Glutamatergic neuron (in vitro differentiated cells): Measurements from ENCODE around the gene LAT. TPM values are rescaled to one million over a fixed set of nuclear protein-coding genes. Genes with fewer than 3 reads are reported as not detected.

Source experiments
- DNase-seq: peaks from one replicate; pipeline ENCODE4 v3.0.0; 2022
- H3K27ac Mint-ChIP-seq: one replicate; pipeline ENCODE4 v1.8.0; 2020; ENCODE audit warnings: mild to moderate bottlenecking, mixed read lengths, inconsistent platforms; ENCODE audit not compliant: unreplicated experiment
- H3K27me3 Mint-ChIP-seq: one replicate; pipeline ENCODE4 v1.8.0; 2020; ENCODE audit warnings: mild to moderate bottlenecking, moderate library complexity, mixed read lengths, inconsistent platforms; ENCODE audit not compliant: unreplicated experiment
- H3K36me3 Mint-ChIP-seq: one replicate; pipeline ENCODE4 v1.8.0; 2020; ENCODE audit warnings: mild to moderate bottlenecking, mixed read lengths, inconsistent platforms; ENCODE audit not compliant: unreplicated experiment
- H3K4me1 Mint-ChIP-seq: one replicate; pipeline ENCODE4 v1.8.0; 2020; ENCODE audit warnings: mild to moderate bottlenecking, low read depth, mixed read lengths, inconsistent platforms; ENCODE audit not compliant: unreplicated experiment
- H3K4me3 Mint-ChIP-seq: one replicate; pipeline ENCODE4 v1.8.0; 2020; ENCODE audit warnings: mild to moderate bottlenecking, mixed read lengths, inconsistent platforms; ENCODE audit not compliant: unreplicated experiment
- H3K9me3 Mint-ChIP-seq: one replicate; pipeline ENCODE4 v1.8.0; 2020; ENCODE audit warnings: mild to moderate bottlenecking, moderate library complexity, mixed read lengths, inconsistent platforms; ENCODE audit not compliant: unreplicated experiment
- total RNA-seq: library from RNA; stranded (reverse); fragmentation: NEBNext Ultra II Directional; extraction: Animal tissue kit (Norgen Biotek cat#: 25700); gene quantifications from one replicate; pipeline ENCODE4 v1.2.1, GENCODE V29; 2021; ENCODE audit not compliant: unreplicated experiment
- TF ChIP-seq, protein P1 (sequence below): fragments of 200-600 bp; sonication (generic); IDR thresholded peaks from one replicate; pipeline ENCODE4 v1.5.0; 2021; ENCODE audit not compliant: partially characterized antibody, unreplicated experiment

The LAT gene
- total RNA-seq, 1 donor from 2014 or later = 8.3 TPM

GRCh38 chr16:29030086-29030840, 45.4 kb downstream of the LAT start:
- H3K9me3 Mint-ChIP-seq = no peaks in the 10 kb centered on the region
- H3K4me1 Mint-ChIP-seq = peaks cover 5% of the 10 kb centered on the region
- DNase-seq = no peak
- H3K36me3 Mint-ChIP-seq = no peaks in the 10 kb centered on the region
- peaks cover 2% of the 10 kb centered on the region for H3K27me3 Mint-ChIP-seq
- TF ChIP-seq, protein P1, sequence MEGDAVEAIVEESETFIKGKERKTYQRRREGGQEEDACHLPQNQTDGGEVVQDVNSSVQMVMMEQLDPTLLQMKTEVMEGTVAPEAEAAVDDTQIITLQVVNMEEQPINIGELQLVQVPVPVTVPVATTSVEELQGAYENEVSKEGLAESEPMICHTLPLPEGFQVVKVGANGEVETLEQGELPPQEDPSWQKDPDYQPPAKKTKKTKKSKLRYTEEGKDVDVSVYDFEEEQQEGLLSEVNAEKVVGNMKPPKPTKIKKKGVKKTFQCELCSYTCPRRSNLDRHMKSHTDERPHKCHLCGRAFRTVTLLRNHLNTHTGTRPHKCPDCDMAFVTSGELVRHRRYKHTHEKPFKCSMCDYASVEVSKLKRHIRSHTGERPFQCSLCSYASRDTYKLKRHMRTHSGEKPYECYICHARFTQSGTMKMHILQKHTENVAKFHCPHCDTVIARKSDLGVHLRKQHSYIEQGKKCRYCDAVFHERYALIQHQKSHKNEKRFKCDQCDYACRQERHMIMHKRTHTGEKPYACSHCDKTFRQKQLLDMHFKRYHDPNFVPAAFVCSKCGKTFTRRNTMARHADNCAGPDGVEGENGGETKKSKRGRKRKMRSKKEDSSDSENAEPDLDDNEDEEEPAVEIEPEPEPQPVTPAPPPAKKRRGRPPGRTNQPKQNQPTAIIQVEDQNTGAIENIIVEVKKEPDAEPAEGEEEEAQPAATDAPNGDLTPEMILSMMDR = no peak
- no peak overlapping the region for H3K4me3 Mint-ChIP-seq
- no peak overlapping the region for H3K27ac Mint-ChIP-seq

Other genes with a start within 250 kb of the LAT start
- gene NPIPB9, start 233.3 kb upstream of the LAT start, total RNA-seq = 3.0 TPM
- 261 TPM for gene ATXN2L, start 162.1 kb upstream of the LAT start, total RNA-seq
- 143 TPM for gene TUFM, start 138.7 kb upstream of the LAT start, total RNA-seq
- gene SH2B1, start 121.2 kb upstream of the LAT start, total RNA-seq = 72.1 TPM
- gene ATP2A1, start 106.6 kb upstream of the LAT start, total RNA-seq = 4.5 TPM
- gene RABEP2, start 59.8 kb upstream of the LAT start, total RNA-seq = 15.3 TPM
- gene CD19, start 53.1 kb upstream of the LAT start, total RNA-seq = 0.27 TPM
- 59.6 TPM for gene NFATC2IP, start 34.1 kb upstream of the LAT start, total RNA-seq
- 50.6 TPM for gene SPNS1, start 10.3 kb upstream of the LAT start, total RNA-seq